ENCODE measurements around the gene TELO2. TPM values are rescaled to one million over a fixed set of nuclear protein-coding genes. Genes with fewer than 3 reads are reported as not detected.
"Not testable (repeated sequence)": the region's sequence is repeated elsewhere in the genome, so short reads cannot be mapped to it uniquely, and the experiment has no call there.

Gene TELO2
- total RNA-seq, 1 experiment from 2014 or later = 85.4 TPM

GRCh38 chr16:1466968-1467521 lies 26.1 kb upstream of the TELO2 start:
- H3K4me3 Mint-ChIP-seq (ENCODE audit: low read depth, unreplicated experiment) = no peak overlapping the region
- no peak overlapping the region for H3K27ac Mint-ChIP-seq (ENCODE audit: unreplicated experiment)
- BruUV-seq (replicated peaks) = no TSS peak
- H3K36me3 Mint-ChIP-seq (ENCODE audit: insufficient read depth, unreplicated experiment) = no peaks in the 10 kb centered on the region
- no peaks in the 10 kb centered on the region for H3K9me3 Mint-ChIP-seq (ENCODE audit: low read depth, unreplicated experiment)
- CTCF ChIA-PET = no interaction called here
- peak; percentile 19 for DNase-seq
- no peaks in the 10 kb centered on the region for H3K27me3 Mint-ChIP-seq (ENCODE audit: unreplicated experiment)
- H3K4me1 Mint-ChIP-seq (ENCODE audit: low read depth, unreplicated experiment) = peaks cover 18% of the 10 kb centered on the region
- intact Hi-C loops (cut with micrococcal nuclease; ENCODE audit: unreplicated experiment) = no loop called here
- no peak for TF ChIP-seq CTCF (IDR thresholded peaks at IDR 0.05; ENCODE audit: unreplicated experiment)

- Mint-ChIP-seq H3K27me3 (ENCODE audit: unreplicated experiment) (no peaks in the 10 kb centered on the region), H3K27ac (ENCODE audit: unreplicated experiment) (no peak overlapping the region), H3K4me3 (ENCODE audit: low read depth, unreplicated experiment) (no peak overlapping the region), H3K4me1 (ENCODE audit: low read depth, unreplicated experiment) (peaks cover 18% of the 10 kb centered on the region), H3K9me3 (ENCODE audit: low read depth, unreplicated experiment) (no peaks in the 10 kb centered on the region), H3K36me3 (ENCODE audit: insufficient read depth, unreplicated experiment) (peaks cover 8% of the 10 kb centered on the region)
- CTCF ChIA-PET = no interaction called here
- no TSS peak for BruUV-seq (replicated peaks)
- no peak for DNase-seq
- intact Hi-C loops (cut with micrococcal nuclease; ENCODE audit: unreplicated experiment) = no loop called here
- no peak for TF ChIP-seq CTCF (IDR thresholded peaks at IDR 0.05; ENCODE audit: unreplicated experiment)
Observed at GRCh38 chr16:1468426-1468810, 24.7 kb upstream of the TELO2 start.

GRCh38 chr16:1469141-1469540 lies 24.0 kb upstream of the TELO2 start:
- not testable (repeated sequence) for BruUV-seq (replicated peaks)

GRCh38 chr16:1469693-1470201 lies 23.4 kb upstream of the TELO2 start:
- Mint-ChIP-seq H3K36me3 (ENCODE audit: insufficient read depth, unreplicated experiment) (peaks cover 19% of the 10 kb centered on the region), H3K4me3 (ENCODE audit: low read depth, unreplicated experiment) (no peak overlapping the region), H3K4me1 (ENCODE audit: low read depth, unreplicated experiment) (peaks cover 18% of the 10 kb centered on the region), H3K27me3 (ENCODE audit: unreplicated experiment) (no peaks in the 10 kb centered on the region), H3K9me3 (ENCODE audit: low read depth, unreplicated experiment) (no peaks in the 10 kb centered on the region), H3K27ac (ENCODE audit: unreplicated experiment) (no peak overlapping the region)
- no peak for DNase-seq
- CTCF ChIA-PET = no interaction called here
- BruUV-seq (replicated peaks) = no TSS peak
- TF ChIP-seq CTCF (IDR thresholded peaks at IDR 0.05; ENCODE audit: unreplicated experiment) = no peak
- intact Hi-C loops (cut with micrococcal nuclease; ENCODE audit: unreplicated experiment) = no loop called here

More at GRCh38 chr16:1469141-1469540, 24.0 kb upstream of the TELO2 start:
- H3K4me1 Mint-ChIP-seq (ENCODE audit: low read depth, unreplicated experiment) = peaks cover 18% of the 10 kb centered on the region
- H3K27ac Mint-ChIP-seq (ENCODE audit: unreplicated experiment); intact Hi-C loops (cut with micrococcal nuclease; ENCODE audit: unreplicated experiment); DNase-seq; CTCF ChIA-PET; H3K27me3 Mint-ChIP-seq (ENCODE audit: unreplicated experiment); H3K9me3 Mint-ChIP-seq (ENCODE audit: low read depth, unreplicated experiment); H3K4me3 Mint-ChIP-seq (ENCODE audit: low read depth, unreplicated experiment): not testable (repeated sequence)
- H3K36me3 Mint-ChIP-seq (ENCODE audit: insufficient read depth, unreplicated experiment) = peaks cover 13% of the 10 kb centered on the region

GRCh38 chr16:1470481-1471251 lies 22.5 kb upstream of the TELO2 start:
- CTCF ChIA-PET = no interaction called here
- intact Hi-C loops (cut with micrococcal nuclease; ENCODE audit: unreplicated experiment) = no loop called here
- no peak for TF ChIP-seq CTCF (IDR thresholded peaks at IDR 0.05; ENCODE audit: unreplicated experiment)
- DNase-seq = no peak
- no peaks in the 10 kb centered on the region for H3K9me3 Mint-ChIP-seq (ENCODE audit: low read depth, unreplicated experiment)
- peak overlapping the region; percentile 38 for H3K4me3 Mint-ChIP-seq (ENCODE audit: low read depth, unreplicated experiment)
- H3K36me3 Mint-ChIP-seq (ENCODE audit: insufficient read depth, unreplicated experiment) = peaks cover 28% of the 10 kb centered on the region
- H3K27ac Mint-ChIP-seq (ENCODE audit: unreplicated experiment) = no peak overlapping the region
- peaks cover 18% of the 10 kb centered on the region for H3K4me1 Mint-ChIP-seq (ENCODE audit: low read depth, unreplicated experiment)
- H3K27me3 Mint-ChIP-seq (ENCODE audit: unreplicated experiment) = no peaks in the 10 kb centered on the region
- BruUV-seq (replicated peaks) = no TSS peak
